Muscle layer of duodenum (tissue), 2 donors: Measurements from ENCODE around the gene UTP14A.

Experiments
- H3K27ac ChIP-seq: one replicate; pipeline ENCODE4 v1.7.0; 2013; ENCODE audit warnings: mild to moderate bottlenecking, low read length
- H3K27me3 ChIP-seq: one replicate; pipeline ENCODE4 v1.7.0; 2013; ENCODE audit warnings: low read depth, mild to moderate bottlenecking, control low read depth, low read length
- H3K36me3 ChIP-seq, 2 donors: one replicate each; pipeline ENCODE4 v1.7.0; 2013; ENCODE audit warnings: low read length in 2 of 2, control low read depth in 1 of 2, mild to moderate bottlenecking in 1 of 2; ENCODE audit not compliant: insufficient read depth in 2 of 2, control insufficient read depth in 1 of 2
- H3K4me1 ChIP-seq, 2 donors: one replicate each; pipeline ENCODE4 v1.7.0; 2013; ENCODE audit warnings: low read length in 2 of 2, mild to moderate bottlenecking in 2 of 2, control low read depth in 1 of 2, moderate library complexity in 1 of 2; ENCODE audit not compliant: insufficient read depth in 2 of 2, control insufficient read depth in 1 of 2
- H3K4me3 ChIP-seq, 2 donors: one replicate each; pipeline ENCODE4 v1.7.0; 2013; ENCODE audit warnings: low read length in 2 of 2, low read depth in 1 of 2, mild to moderate bottlenecking in 1 of 2
- H3K9me3 ChIP-seq, 2 donors: one replicate each; pipeline ENCODE4 v1.7.0; 2013; ENCODE audit warnings: low read length in 2 of 2, control low read depth in 1 of 2, mild to moderate bottlenecking in 1 of 2; ENCODE audit not compliant: control insufficient read depth in 1 of 2
- donor health status: healthy.

Gene UTP14A

DNA sequence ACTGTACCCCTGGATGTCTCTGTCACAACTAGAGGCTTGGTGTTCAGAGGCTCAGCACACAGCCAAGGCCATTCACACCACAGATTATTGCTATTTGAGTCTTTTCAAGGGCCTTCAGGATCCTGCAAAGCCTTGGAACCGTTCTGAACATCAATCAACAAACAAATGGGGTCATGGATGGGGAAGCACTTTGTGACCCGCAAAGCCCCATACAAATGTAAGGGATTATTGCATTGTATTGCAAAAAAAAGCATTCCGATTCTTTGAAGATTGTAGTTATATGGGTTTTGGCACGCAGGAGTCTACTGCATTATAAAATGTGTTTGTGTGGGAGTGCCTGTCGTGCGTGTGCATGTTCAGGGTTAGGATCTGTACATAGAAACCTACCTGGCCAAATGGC, 59.2 kb downstream of the UTP14A start:
- Histone ChIP-seq H3K36me3 (no peaks in the 10 kb centered on the region), H3K9me3 (no peaks in the 10 kb centered on the region), H3K4me3 (no peak overlapping the region), H3K27ac (no peak overlapping the region), H3K27me3 (no peaks in the 10 kb centered on the region), H3K4me1 (no peaks in the 10 kb centered on the region)

GRCh38 chrX:129968968-129969367, 63.0 kb downstream of the UTP14A start:
- no peak overlapping the region for H3K27ac ChIP-seq
- no peaks in the 10 kb centered on the region for H3K36me3 ChIP-seq
- no peak overlapping the region for H3K4me3 ChIP-seq
- no peaks in the 10 kb centered on the region for H3K27me3 ChIP-seq
- no peaks in the 10 kb centered on the region for H3K4me1 ChIP-seq
- no peaks in the 10 kb centered on the region for H3K9me3 ChIP-seq

GRCh38 chrX:129976441-129976840, 70.5 kb downstream of the UTP14A start:
- Histone ChIP-seq H3K36me3 (no peaks in the 10 kb centered on the region), H3K27ac (no peak overlapping the region), H3K4me1 (no peaks in the 10 kb centered on the region), H3K27me3 (no peaks in the 10 kb centered on the region), H3K4me3 (no peak overlapping the region), H3K9me3 (no peaks in the 10 kb centered on the region)
